HL-60/S4 treated with phorbol 12-myristate 13-acetate at 8.2 ng/mL for 4 days and 3 days (cell line): ENCODE results near the gene TMEM168.

ENCODE experiments used
- in situ Hi-C: fragments of 300-500 bp; cut with MboI; formaldehyde crosslinking; loops from 2 replicates; pipeline ENCODE4 v1.15.0; 2022; ENCODE audit warnings: low sequenced_read_pairs

The TMEM168 gene

DNA sequence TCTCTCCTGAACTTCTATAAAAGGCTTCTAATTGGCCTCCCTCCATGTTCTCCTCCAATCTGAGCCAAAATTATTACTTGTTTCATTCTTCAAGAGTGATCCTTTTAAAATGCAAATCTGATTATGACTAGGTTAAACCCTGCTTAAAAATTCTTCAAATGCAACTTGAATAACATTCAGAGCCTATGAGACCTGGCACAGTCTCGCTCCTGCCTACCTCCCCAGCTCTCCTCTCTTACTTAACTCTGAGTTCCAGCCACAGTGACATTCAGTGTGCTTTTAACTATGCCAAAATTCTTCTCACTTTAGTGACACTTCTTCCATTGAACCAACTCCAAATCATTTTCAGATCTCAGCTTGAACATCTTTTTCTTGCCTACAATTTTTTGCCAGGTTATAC lies 68.8 kb downstream of the TMEM168 start:
- in situ Hi-C loops = no loop called here

DNA sequence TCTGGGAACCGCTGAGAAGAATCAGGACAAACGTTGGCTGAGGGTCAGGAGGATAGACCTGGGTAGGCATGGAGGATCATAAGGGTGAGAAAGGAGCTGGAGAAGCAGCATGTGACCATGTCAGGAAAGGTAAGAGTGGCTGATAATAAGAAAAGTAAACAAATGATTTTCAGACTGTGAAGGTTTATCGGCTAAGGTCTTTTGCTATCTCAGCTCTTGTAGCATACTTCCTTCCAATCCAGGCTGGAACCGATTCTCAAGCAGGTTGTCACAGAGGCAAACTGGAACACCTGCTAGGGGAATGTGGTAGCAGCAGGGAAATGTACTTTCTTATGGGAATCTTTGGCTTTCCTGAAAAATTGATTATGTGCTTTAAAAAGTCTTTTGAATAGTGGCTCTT lies 74.7 kb downstream of the TMEM168 start:
- in situ Hi-C loops = no loop called here

DNA sequence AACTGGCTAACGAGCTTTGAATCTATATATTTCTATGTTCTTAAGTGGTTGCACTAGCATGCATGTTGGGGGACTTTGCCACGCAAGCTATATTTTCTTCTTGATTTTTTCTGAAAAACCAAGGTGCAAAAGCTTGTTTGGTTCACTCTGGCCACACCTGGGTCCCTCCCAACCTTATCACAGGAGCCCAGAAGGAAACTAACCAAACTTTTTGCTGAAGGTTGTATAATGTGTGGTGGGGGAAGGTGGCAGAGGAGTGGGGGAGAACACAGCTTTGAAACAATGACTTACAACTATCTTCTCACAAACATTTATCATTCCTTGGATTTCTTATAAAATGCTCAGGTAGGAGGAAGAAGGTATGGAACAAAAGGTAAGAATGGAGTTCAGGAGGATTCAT lies 75.3 kb downstream of the TMEM168 start:
- in situ Hi-C loops = no loop called here
